ENCODE measurements around the gene GRAMD1A. TPM values are rescaled to one million over a fixed set of nuclear protein-coding genes. Genes with fewer than 3 reads are reported as not detected.
"Not testable (repeated sequence)": the region's sequence is repeated elsewhere in the genome, so short reads cannot be mapped to it uniquely, and the experiment has no call there.

Gene GRAMD1A
- total RNA-seq, 2 experiments from 2014 or later, result 84.2 to 124 TPM

GRCh38 chr19:34967551-34967950, 32.6 kb upstream of the GRAMD1A start:
- H4K20me1 ChIP-seq (ENCODE audit: insufficient read depth, low read length), result no peaks in the 10 kb centered on the region
- ChIA-PET POLR2A (no interaction called here), CTCF (ENCODE audit: unreplicated experiment) (no interaction called here)
- intact Hi-C loops (cut with micrococcal nuclease; ENCODE audit: unreplicated experiment), result no loop called here
- no peak overlapping the region for H3K4me2 ChIP-seq (ENCODE audit: low read length)
- no peak overlapping the region for H3K27ac ChIP-seq (ENCODE audit: low read depth, low read length, poor library complexity, severe bottlenecking)
- no peaks in the 10 kb centered on the region for H3K36me3 ChIP-seq (ENCODE audit: insufficient read depth, low read length)
- BruUV-seq (replicated peaks), result no TSS peak
- H3K4me1 ChIP-seq (ENCODE audit: insufficient read depth, low read length, poor library complexity, severe bottlenecking), result peaks cover 8% of the 10 kb centered on the region
- TF ChIP-seq CTCF (conservative IDR thresholded peaks at IDR 0.05; ENCODE audit: low read length) (no peak), EZH2phosphoT487 (IDR thresholded peaks at IDR 0.05; ENCODE audit: borderline replicate concordance, low read depth, low read length) (no peak)
- H3K79me2 ChIP-seq (ENCODE audit: insufficient read depth, low read depth, low read length), result peaks cover 9% of the 10 kb centered on the region; the same call in 1 of the 2 replicates
- no peak overlapping the region for H3K4me3 ChIP-seq (ENCODE audit: low read depth, low read length, poor library complexity, severe bottlenecking)
- H3K9me3 ChIP-seq (ENCODE audit: low read length), result peaks cover 17% of the 10 kb centered on the region
- no peaks in the 10 kb centered on the region for H3K9me2 ChIP-seq (ENCODE audit: insufficient read depth, low read length)
- no peak for DNase-seq (ENCODE audit: low spot score)
- no peak overlapping the region for H2AFZ ChIP-seq (ENCODE audit: low read length)

- no TSS peak for BruUV-seq (replicated peaks)
- Histone ChIP-seq H3K27ac (ENCODE audit: low read depth, low read length, poor library complexity, severe bottlenecking) (no peak overlapping the region), H4K20me1 (ENCODE audit: insufficient read depth, low read length) (no peaks in the 10 kb centered on the region), H3K4me2 (ENCODE audit: low read length) (no peak overlapping the region), H3K79me2 (ENCODE audit: insufficient read depth, low read depth, low read length) (no peaks in the 10 kb centered on the region), H3K9me2 (ENCODE audit: insufficient read depth, low read length) (no peaks in the 10 kb centered on the region), H3K4me1 (ENCODE audit: insufficient read depth, low read length, poor library complexity, severe bottlenecking) (peaks cover 8% of the 10 kb centered on the region), H3K4me3 (ENCODE audit: low read depth, low read length, poor library complexity, severe bottlenecking) (no peak overlapping the region), H2AFZ (ENCODE audit: low read length) (no peak overlapping the region), H3K9me3 (ENCODE audit: low read length) (peaks cover 17% of the 10 kb centered on the region), H3K36me3 (ENCODE audit: insufficient read depth, low read length) (no peaks in the 10 kb centered on the region)
- no peak for DNase-seq (ENCODE audit: low spot score)
- TF ChIP-seq CTCF (conservative IDR thresholded peaks at IDR 0.05; ENCODE audit: low read length) (no peak), EZH2phosphoT487 (IDR thresholded peaks at IDR 0.05; ENCODE audit: borderline replicate concordance, low read depth, low read length) (no peak)
- ChIA-PET POLR2A (no interaction called here), CTCF (ENCODE audit: unreplicated experiment) (no interaction called here)
- intact Hi-C loops (cut with micrococcal nuclease; ENCODE audit: unreplicated experiment), result no loop called here
These were observed 30.4 kb upstream of the GRAMD1A start for GRCh38 chr19:34969721-34970120.

GRCh38 chr19:34970185-34970780, 29.8 kb upstream of the GRAMD1A start:
- BruUV-seq (replicated peaks); H3K79me2 ChIP-seq (ENCODE audit: insufficient read depth, low read depth, low read length); H3K36me3 ChIP-seq (ENCODE audit: insufficient read depth, low read length); H3K4me3 ChIP-seq (ENCODE audit: low read depth, low read length, poor library complexity, severe bottlenecking); H3K27ac ChIP-seq (ENCODE audit: low read depth, low read length, poor library complexity, severe bottlenecking); DNase-seq (ENCODE audit: low spot score); intact Hi-C loops (cut with micrococcal nuclease; ENCODE audit: unreplicated experiment); CTCF ChIA-PET (ENCODE audit: unreplicated experiment); H2AFZ ChIP-seq (ENCODE audit: low read length); H3K4me2 ChIP-seq (ENCODE audit: low read length); H4K20me1 ChIP-seq (ENCODE audit: insufficient read depth, low read length); POLR2A ChIA-PET; H3K9me2 ChIP-seq (ENCODE audit: insufficient read depth, low read length); H3K4me1 ChIP-seq (ENCODE audit: insufficient read depth, low read length, poor library complexity, severe bottlenecking): not testable (repeated sequence)
- H3K9me3 ChIP-seq (ENCODE audit: low read length), result peaks cover 17% of the 10 kb centered on the region
